Measurements from ENCODE around the gene SERPINA3.

SERPINA3 gene

DNA sequence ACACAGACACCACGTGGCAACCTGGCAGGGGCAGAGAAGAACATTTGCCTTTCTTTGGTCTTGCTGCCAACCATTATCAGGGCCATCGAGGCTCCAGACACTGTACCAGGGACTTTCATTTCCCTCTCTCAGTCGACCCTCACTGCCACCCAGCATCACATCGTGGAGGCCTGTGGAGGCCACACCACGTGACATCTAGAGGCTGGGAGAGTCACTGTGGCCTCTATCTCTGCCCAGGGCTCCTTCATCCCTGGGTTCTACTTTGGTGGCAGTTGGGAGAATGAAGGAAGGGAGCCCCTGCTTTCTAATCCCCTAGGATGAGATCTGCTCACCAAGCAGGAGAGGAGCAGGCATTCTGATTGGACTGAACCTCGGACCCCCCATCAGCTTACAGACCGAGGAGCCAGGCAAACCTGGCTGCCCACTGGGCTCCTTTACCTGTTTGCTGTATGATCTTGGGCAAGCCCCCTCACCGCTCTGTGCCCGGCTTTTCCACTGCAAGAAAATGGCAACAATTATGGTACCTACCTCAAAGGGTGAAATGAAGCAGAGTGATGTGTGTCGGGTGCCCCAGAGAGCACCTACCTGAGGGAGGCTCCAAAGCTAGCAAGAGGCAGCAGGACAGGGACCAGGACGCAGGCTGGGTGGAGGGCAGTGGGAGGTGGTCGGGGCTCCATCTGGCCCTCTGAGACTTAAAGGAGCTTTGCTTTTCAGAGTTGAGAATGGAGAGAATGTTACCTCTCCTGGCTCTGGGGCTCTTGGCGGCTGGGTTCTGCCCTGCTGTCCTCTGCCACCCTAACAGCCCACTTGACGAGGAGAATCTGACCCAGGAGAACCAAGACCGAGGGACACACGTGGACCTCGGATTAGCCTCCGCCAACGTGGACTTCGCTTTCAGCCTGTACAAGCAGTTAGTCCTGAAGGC lies 1.8 kb downstream of the SERPINA3 start:
- no peak for TF ChIP-seq POLR2A (IDR thresholded peaks at IDR 0.05; ENCODE audit: low read depth, low read length)
- FAIRE-seq (no peak), DNase-seq (ENCODE audit: insufficient read length, low spot score) (no peak)

DNA sequence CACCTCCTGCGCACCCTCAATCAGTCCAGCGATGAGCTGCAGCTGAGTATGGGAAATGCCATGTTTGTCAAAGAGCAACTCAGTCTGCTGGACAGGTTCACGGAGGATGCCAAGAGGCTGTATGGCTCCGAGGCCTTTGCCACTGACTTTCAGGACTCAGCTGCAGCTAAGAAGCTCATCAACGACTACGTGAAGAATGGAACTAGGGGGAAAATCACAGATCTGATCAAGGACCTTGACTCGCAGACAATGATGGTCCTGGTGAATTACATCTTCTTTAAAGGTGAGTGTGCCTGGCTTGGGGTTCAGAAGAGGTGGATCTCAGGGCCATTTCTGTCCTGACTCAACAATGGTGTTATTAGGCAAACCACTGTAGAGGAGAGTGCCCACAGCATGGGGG lies 2.6 kb downstream of the SERPINA3 start:
- TF ChIP-seq POLR2A (IDR thresholded peaks at IDR 0.05; ENCODE audit: low read depth, low read length) = no peak
- DNase-seq (ENCODE audit: insufficient read length, low spot score) (no peak), FAIRE-seq (no peak)

DNA sequence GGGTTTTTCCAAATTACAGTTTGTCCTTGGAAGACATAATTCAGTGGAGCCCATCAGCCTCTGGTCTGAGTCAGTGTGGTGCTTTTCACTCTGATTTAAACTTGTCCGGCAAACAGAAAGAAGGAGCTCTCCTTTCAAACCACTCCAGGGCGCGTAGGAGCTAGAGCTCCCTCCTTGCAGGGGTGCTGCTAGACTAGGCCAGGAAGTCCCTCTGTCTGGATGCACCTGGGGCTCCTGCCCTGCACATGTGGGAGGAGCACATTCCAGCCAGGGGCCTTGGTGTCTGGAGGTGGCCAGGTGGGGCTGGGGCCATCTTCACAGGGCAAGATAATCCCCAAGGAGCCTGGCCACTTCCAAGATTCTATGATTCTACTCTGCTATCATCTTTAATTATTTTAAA lies 3.1 kb downstream of the SERPINA3 start:
- DNase-seq (ENCODE audit: insufficient read length, low spot score) = no peak
- TF ChIP-seq POLR2A (IDR thresholded peaks at IDR 0.05; ENCODE audit: low read depth, low read length) = no peak
- no peak for FAIRE-seq

DNA sequence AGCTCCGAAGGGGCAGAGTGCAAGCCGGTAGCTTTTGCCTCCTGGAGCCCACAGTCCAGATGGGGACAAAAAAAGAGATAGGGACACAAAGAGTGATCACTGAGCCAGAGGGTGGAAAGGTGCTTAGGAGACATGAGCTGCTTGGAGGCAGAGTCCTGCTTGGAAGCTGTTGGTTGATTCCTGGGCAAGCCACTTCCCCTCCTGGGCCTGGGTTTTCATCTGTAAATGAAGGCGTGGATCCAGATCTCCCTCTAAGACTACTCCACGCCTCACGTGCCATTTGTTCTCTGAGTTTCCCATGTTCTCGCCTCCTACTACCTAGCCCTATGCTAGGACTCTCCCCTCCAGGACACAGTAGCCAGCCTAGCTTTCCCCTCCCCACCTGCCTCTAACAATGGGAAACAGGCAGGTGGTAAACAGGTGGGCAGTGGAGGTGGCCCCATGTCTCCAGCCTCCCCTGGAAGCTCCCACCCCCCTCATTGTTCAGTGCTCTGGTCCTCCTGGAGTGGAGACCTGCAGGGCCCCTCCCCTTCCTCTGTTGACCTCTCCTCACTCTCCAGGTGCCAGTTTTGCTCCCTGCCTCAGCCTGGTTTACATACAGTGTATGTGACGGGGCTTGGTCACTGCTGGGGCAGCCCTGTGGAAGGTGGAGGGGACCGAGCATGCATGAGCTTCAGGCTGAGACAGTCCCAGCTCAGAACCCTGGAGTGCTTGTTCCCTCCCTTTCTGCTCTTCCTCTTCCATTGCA lies 3.8 kb downstream of the SERPINA3 start:
- TF ChIP-seq POLR2A (IDR thresholded peaks at IDR 0.05; ENCODE audit: low read depth, low read length) = no peak
- FAIRE-seq (no peak), DNase-seq (ENCODE audit: insufficient read length, low spot score) (no peak)

DNA sequence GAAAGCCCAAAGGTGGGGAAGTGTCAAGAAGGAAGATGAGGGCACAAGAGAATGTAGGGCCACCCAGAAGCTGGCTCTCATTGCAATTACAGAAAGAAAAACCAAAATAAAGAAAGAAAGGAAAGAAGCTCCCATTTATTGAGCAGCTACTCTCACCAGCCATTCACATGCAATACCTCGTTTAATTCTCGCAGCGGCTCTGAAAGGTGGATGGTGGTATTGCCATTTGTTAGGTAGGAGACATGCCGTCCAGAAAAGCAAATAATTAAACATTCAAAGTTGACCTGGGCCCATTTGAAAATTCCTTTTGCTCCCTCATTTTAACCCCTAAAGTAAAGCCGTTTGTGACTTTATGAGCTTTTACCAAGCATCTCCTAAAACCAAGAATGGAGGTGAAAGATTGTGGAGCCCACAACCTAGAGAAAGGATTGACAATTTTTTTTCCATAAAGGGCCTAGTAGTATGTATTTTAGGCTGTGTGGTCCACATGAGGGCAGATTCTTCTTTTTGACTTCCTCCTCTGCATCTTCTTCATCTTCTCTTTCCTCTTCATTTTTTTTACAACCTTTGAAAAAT lies 5.3 kb downstream of the SERPINA3 start:
- DNase-seq (ENCODE audit: insufficient read length, low spot score) (no peak), FAIRE-seq (no peak)
- TF ChIP-seq POLR2A (IDR thresholded peaks at IDR 0.05; ENCODE audit: low read depth, low read length) = no peak

DNA sequence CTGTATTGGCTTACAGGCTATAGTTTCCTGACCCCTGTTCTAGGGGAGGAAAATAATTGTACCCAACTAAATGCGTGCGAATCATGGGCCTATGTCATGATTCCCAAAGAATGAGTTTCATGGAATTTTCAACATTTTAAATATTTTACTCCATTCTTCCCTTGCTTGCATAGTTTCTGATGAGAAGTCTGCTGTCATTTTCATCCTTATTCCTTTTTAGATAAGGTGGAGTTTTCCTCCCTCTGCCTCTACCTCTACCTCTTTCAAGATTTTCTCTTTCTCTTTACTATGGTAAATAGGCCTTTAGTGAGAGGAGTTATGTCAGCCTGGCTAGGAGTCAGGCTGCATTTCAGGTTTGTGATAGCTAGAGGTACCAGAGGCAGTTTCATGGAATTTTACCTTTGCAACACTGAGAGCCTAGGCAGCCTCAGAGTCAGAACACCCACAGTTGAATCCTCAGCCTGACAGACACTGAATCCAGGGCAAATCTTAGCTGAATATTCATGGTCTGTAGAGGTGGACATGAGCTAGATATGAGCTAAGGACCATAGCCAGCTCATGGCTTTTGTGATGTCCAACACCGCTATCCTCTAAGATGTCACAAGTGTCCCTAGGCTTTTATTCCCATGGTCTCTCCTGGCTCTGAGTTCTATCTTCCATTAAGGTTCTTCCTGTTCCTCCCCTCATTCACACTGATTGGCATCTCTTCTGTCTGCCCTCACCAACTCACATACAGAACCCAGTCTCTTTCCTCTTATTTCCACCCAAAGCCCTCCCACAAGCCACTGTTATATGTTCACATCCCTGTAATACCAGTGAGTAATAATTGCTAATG lies 6.0 kb downstream of the SERPINA3 start:
- FAIRE-seq (no peak), DNase-seq (ENCODE audit: insufficient read length, low spot score) (no peak)
- TF ChIP-seq POLR2A (IDR thresholded peaks at IDR 0.05; ENCODE audit: low read depth, low read length) = no peak

DNA sequence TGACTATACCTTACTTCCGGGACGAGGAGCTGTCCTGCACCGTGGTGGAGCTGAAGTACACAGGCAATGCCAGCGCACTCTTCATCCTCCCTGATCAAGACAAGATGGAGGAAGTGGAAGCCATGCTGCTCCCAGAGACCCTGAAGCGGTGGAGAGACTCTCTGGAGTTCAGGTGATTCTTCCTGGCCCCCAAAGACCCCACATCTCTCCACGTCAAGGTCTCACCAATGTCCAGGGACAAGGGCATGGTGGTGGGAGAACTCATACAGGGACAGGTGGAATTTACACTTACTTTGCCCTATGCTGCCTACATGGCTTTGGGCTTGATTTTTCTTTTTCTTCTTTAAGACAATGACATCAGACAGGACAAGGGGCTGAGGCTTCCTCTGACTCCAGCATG lies 7.1 kb downstream of the SERPINA3 start:
- DNase-seq (ENCODE audit: insufficient read length, low spot score) (no peak), FAIRE-seq (no peak)

DNA sequence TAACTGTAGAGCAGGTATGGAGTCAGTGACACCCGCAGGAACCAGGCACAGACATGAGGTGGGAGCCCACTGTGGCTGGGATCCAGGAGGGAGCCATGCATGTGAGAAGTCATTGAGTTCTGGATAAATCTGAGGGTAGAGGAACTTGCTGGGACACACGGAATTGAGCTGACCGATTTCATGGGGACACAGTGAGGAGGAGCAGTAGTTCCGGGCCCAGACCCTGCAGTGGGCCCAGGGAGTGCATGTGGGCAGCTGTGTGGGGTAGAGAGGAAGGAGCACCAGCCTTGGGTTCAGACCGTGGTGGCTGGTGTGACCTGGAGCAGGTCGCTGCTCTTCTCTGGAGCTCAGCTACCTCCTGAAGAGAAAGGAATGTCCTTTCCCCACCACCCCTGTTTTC lies 8.4 kb downstream of the SERPINA3 start:
- TF ChIP-seq POLR2A (IDR thresholded peaks at IDR 0.05; ENCODE audit: low read depth, low read length) = no peak
- FAIRE-seq = no peak
- no peak for DNase-seq (ENCODE audit: insufficient read length, low spot score)

More for the DNA sequence above, 7.1 kb downstream of the SERPINA3 start:
- no peak for TF ChIP-seq POLR2A (IDR thresholded peaks at IDR 0.05; ENCODE audit: low read depth, low read length)

DNA sequence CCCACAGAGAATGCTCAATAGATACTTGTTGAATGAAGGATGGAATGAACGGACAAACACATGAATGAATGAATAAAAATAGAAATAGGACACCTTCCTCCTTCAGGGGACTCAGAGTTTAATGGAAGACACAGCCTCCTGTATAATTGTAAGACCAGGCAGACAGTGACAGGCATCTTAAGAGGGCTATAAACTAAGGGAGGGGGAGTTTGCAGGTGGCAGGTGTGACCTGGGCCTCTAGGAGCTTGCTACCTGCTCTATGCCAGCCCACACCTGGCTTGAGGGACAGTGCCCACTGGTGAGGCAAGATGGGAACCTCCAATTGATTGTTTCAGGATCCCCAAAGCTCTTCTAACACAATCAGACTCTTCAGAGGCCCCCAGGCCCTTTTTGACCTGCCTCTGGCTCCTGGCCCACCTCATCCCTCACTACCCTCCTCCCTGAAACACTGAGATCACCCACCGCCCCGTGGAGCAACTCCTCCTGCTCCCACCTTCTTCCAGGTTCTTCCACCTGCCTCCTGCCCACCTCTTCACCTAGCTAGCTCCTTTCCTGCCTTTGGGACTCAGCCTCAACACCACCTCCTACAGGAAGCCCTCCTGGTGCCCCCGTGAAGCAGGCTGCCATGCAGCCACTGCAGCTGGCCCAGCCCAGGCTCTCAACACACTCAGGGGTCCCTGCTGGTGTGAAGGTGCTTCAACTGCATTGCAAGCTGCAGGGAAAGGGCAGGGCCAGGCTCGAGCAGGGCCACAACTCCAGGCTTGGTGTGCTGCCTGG lies 9.4 kb downstream of the SERPINA3 start:
- no peak for TF ChIP-seq POLR2A (IDR thresholded peaks at IDR 0.05; ENCODE audit: low read depth, low read length)
- DNase-seq (ENCODE audit: insufficient read length, low spot score) (no peak), FAIRE-seq (no peak)

DNA sequence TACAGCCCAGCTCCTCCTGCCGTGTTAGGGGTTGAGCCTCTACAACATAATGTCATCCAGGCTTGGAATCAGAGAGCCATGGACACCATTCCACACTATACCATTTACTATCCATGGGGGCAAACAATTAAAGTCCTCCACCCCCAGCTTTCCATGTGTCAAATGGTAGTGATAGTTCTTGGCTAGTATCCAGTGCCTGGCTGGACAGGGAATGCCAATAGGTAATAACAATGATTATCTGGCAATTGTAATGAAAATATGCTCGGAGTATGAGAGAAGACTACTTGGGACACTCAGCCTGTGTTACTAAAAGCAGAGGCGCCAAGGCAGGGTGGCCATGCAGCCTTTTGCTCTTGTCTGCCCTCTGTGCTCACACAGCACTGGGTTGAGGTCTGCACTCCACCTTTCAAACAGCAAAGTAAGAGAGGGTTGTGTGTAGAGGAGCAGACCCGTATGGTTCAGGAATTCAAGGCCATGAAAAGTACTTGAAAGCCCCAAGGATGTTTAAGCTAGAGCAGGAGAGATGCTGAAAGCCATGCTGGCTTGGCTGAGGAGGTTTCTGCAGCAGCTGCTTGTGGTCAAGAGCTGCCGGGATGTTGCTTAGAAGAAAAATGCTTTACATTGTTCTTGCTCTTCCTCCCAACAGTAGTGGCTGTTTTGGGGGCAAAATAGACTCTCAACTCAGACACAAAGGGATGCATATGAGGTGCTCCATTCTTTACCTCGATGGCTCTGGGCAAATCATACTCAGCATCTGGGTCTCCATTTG lies 10.6 kb downstream of the SERPINA3 start:
- FAIRE-seq = no peak
- no peak for DNase-seq (ENCODE audit: insufficient read length, low spot score)
- TF ChIP-seq POLR2A (IDR thresholded peaks at IDR 0.05; ENCODE audit: low read depth, low read length) = no peak

DNA sequence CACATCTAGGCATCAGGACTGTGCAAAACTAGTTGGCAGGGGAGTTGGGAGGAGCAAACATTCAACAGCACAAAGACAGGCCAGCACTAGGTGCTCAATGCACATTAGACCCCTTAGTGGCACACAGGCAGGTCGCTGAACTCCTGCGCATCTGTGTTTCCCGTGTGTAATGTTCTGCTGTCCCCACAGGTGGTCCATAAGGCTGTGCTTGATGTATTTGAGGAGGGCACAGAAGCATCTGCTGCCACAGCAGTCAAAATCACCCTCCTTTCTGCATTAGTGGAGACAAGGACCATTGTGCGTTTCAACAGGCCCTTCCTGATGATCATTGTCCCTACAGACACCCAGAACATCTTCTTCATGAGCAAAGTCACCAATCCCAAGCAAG lies 11.2 kb downstream of the SERPINA3 start:
- FAIRE-seq (no peak), DNase-seq (ENCODE audit: insufficient read length, low spot score) (no peak)
- no peak for TF ChIP-seq POLR2A (IDR thresholded peaks at IDR 0.05; ENCODE audit: low read depth, low read length)

DNA sequence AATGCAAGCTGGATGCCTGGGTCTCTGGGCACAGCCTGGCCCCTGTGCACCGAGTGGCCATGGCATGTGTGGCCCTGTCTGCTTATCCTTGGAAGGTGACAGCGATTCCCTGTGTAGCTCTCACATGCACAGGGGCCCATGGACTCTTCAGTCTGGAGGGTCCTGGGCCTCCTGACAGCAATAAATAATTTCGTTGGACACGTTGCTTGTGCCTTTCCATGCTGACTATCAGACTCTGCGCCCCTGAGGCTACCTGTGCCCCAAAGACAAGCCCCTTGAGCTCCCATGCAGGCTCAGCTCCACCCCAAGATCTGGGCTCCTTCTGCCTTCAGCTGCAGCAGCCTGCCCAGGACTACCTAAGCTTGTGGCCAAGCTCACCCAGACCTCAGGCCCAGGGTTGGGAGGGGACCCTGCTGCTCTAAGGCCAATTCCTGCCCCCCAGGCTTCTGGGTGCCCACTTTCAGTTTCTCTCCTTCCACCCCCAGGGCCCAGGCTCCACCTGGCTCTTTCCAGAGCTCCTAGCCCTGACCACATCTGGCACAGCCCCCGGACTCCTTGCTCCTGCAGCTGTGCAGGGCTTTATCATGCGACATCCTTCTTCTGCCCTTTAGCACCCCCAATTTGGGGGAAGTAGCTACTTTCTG lies 11.8 kb downstream of the SERPINA3 start:
- FAIRE-seq (no peak), DNase-seq (ENCODE audit: insufficient read length, low spot score) (no peak)
- no peak for TF ChIP-seq POLR2A (IDR thresholded peaks at IDR 0.05; ENCODE audit: low read depth, low read length)

All from H54 (cell line).